Muscle of arm (tissue), 12 donors: ENCODE measurements around the gene VPS8. TPM values are rescaled to one million over a fixed set of nuclear protein-coding genes. Genes with fewer than 3 reads are reported as not detected.
"Not testable (repeated sequence)": the region's sequence is repeated elsewhere in the genome, so short reads cannot be mapped to it uniquely, and the experiment has no call there.

Experiments used
- DNase-seq: peaks from one replicate; pipeline ENCODE4 v3.0.0-alpha.2; 2013
- polyA plus RNA-seq, 12 donors: library from polyadenylated mRNA; unstranded; fragments of 120-200 nt; gene quantifications; one replicate each; pipeline ENCODE4 v1.2.1, GENCODE V29; 2013; ENCODE audit not compliant: insufficient read length in 12 of 12

Gene VPS8
- polyA plus RNA-seq, 12 donors, result 59.3 to 141 (median 96.5) TPM; not detected in 1

GRCh38 chr3:184864000-184864399 lies 52.0 kb downstream of the VPS8 start:
- no peak for DNase-seq

GRCh38 chr3:184868477-184868876 lies 56.5 kb downstream of the VPS8 start:
- DNase-seq, result no peak

- no peak for DNase-seq
Observed at GRCh38 chr3:184872200-184872599, 60.2 kb downstream of the VPS8 start.

- no peak for DNase-seq
Observed at GRCh38 chr3:184873141-184873540, 61.2 kb downstream of the VPS8 start.

- DNase-seq, result peak; percentile 43
Observed at GRCh38 chr3:184874709-184875644, 63.0 kb downstream of the VPS8 start.

- no peak for DNase-seq
Observed at GRCh38 chr3:184880276-184881019, 68.5 kb downstream of the VPS8 start.

- DNase-seq, result no peak
Observed at GRCh38 chr3:184884359-184885017, 72.5 kb downstream of the VPS8 start.

GRCh38 chr3:184885112-184885511 lies 73.1 kb downstream of the VPS8 start:
- no peak for DNase-seq

GRCh38 chr3:184887574-184887973 lies 75.6 kb downstream of the VPS8 start:
- no peak for DNase-seq

GRCh38 chr3:184889312-184889904 lies 77.4 kb downstream of the VPS8 start:
- DNase-seq, result no peak

GRCh38 chr3:184894051-184894450 lies 82.1 kb downstream of the VPS8 start:
- no peak for DNase-seq

- DNase-seq, result no peak
Observed at GRCh38 chr3:184895350-184895749, 83.4 kb downstream of the VPS8 start.

GRCh38 chr3:184896336-184896735 lies 84.4 kb downstream of the VPS8 start:
- DNase-seq, result no peak

GRCh38 chr3:184899953-184900595 lies 88.1 kb downstream of the VPS8 start:
- DNase-seq, result no peak

- not testable (repeated sequence) for DNase-seq
Observed at GRCh38 chr3:184907031-184907430, 95.1 kb downstream of the VPS8 start.

- no peak for DNase-seq
Observed at GRCh38 chr3:184907681-184908649, 96.0 kb downstream of the VPS8 start.

- DNase-seq, result no peak
Observed at GRCh38 chr3:184908859-184909258, 96.9 kb downstream of the VPS8 start.

- no peak for DNase-seq
Observed at GRCh38 chr3:184910664-184911063, 98.7 kb downstream of the VPS8 start.

GRCh38 chr3:184911570-184911969 lies 99.6 kb downstream of the VPS8 start:
- no peak for DNase-seq

GRCh38 chr3:184912163-184912562 lies 100.2 kb downstream of the VPS8 start:
- no peak for DNase-seq
